DOHH2 (cell line): Measurements from ENCODE around the gene C13orf46.

ENCODE experiments used
- EZH2phosphoT487 ChIP-seq: fragments of 200-600 bp; sonication (generic); IDR thresholded peaks from 2 replicates; pipeline ENCODE4 v1.6.1; 2017; ENCODE audit warnings: borderline replicate concordance, mild to moderate bottlenecking, antibody characterized with exemption, low read length, moderate library complexity, mixed read lengths
- TF ChIP-seq, protein P1 (sequence below): fragments of 200-600 bp; sonication (generic); IDR thresholded peaks from one replicate; pipeline ENCODE4 v1.5.1; 2014; ENCODE audit warnings: antibody characterized with exemption, mild to moderate bottlenecking, low read depth, low read length; ENCODE audit not compliant: poor library complexity, severe bottlenecking

DNA sequence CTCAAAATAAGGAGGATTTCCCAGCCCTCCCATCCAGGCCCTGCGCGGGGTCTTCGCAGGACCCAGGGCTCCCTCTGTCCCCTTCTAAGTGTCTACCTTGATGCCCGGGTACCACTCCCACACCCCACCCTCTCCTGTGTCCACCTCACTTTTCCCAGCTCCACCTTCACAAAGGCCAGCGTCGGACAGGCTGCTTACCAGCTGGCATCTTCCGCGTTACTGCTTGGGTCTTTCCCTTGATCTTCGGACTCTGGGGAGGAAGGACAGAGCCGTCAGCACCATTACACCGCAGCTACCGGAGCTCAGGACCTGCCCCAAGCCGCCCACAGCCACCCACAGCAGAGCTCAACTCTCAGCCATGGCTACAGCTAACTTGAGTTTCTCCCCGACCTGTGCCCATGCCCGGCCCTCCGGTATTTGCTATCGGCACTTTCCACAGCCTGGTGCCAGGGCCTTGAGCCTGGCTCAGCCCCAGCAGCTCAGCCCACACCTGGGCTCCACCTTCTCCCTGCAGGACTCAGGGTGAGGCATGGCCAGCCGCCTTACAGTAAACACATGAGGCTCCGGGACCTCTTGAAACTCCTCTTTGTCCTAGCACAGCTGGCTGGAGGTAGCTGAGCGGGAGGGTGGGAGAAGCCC, 3.8 kb downstream of the C13orf46 start:
- TF ChIP-seq, protein P1, sequence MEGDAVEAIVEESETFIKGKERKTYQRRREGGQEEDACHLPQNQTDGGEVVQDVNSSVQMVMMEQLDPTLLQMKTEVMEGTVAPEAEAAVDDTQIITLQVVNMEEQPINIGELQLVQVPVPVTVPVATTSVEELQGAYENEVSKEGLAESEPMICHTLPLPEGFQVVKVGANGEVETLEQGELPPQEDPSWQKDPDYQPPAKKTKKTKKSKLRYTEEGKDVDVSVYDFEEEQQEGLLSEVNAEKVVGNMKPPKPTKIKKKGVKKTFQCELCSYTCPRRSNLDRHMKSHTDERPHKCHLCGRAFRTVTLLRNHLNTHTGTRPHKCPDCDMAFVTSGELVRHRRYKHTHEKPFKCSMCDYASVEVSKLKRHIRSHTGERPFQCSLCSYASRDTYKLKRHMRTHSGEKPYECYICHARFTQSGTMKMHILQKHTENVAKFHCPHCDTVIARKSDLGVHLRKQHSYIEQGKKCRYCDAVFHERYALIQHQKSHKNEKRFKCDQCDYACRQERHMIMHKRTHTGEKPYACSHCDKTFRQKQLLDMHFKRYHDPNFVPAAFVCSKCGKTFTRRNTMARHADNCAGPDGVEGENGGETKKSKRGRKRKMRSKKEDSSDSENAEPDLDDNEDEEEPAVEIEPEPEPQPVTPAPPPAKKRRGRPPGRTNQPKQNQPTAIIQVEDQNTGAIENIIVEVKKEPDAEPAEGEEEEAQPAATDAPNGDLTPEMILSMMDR = no peak
- TF ChIP-seq EZH2phosphoT487 = no peak
